Stimulated activated CD4-positive, alpha-beta T cell treated with anti-CD3 and anti-CD28 coated beads, Interleukin-12 subunit alpha, Interleukin-12 subunit beta, amount 100 ng/mL, for 24 hours (primary cell): ENCODE data around the gene ANKRD39.

Experiments
- DNase-seq, 2 experiments: peaks; one replicate each; pipeline ENCODE4 v3.0.0-alpha.2; 2020; ENCODE audit warnings: low read depth in 2 of 2

ANKRD39 gene

GRCh38 chr2:96853321-96853720, 4.5 kb downstream of the ANKRD39 start:
- DNase-seq, result no peak

- DNase-seq, result no peak
Measured at GRCh38 chr2:96852667-96853066, 5.1 kb downstream of the ANKRD39 start.

- DNase-seq, result no peak
Measured at GRCh38 chr2:96848264-96848663, 9.6 kb downstream of the ANKRD39 start.

GRCh38 chr2:96847586-96847985, 10.2 kb downstream of the ANKRD39 start:
- no peak for DNase-seq

GRCh38 chr2:96846825-96847224, 11.0 kb downstream of the ANKRD39 start:
- DNase-seq, result no peak

GRCh38 chr2:96844405-96844808, 13.4 kb downstream of the ANKRD39 start:
- no peak for DNase-seq

- no peak for DNase-seq
Measured at GRCh38 chr2:96843538-96844268, 14.1 kb downstream of the ANKRD39 start, which contains the start of gene ANKRD23. TSS of gene ANKRD23 (minus strand) at chr2:96844021. CDS start at chr2:96843992, 29 bp downstream.

GRCh38 chr2:96842600-96842999, 15.2 kb downstream of the ANKRD39 start:
- DNase-seq, result no peak

- no peak for DNase-seq
Measured at GRCh38 chr2:96841701-96842495, 15.9 kb downstream of the ANKRD39 start.

GRCh38 chr2:96839875-96840850, 17.7 kb downstream of the ANKRD39 start:
- no peak for DNase-seq

- DNase-seq, result peak; percentile 61 to 82
Measured at GRCh38 chr2:96839293-96839874, 18.4 kb downstream of the ANKRD39 start.

- no peak for DNase-seq
Measured at GRCh38 chr2:96838345-96839292, 19.2 kb downstream of the ANKRD39 start.

- no peak for DNase-seq
Measured at GRCh38 chr2:96837575-96837974, 20.2 kb downstream of the ANKRD39 start.

- no peak for DNase-seq
Measured at GRCh38 chr2:96835830-96836229, 22.0 kb downstream of the ANKRD39 start.

GRCh38 chr2:96832754-96833507, 24.9 kb downstream of the ANKRD39 start:
- no peak for DNase-seq

- DNase-seq, result no peak
Measured at GRCh38 chr2:96832408-96832753, 25.4 kb downstream of the ANKRD39 start.

- no peak for DNase-seq
Measured at GRCh38 chr2:96831679-96832078, 26.1 kb downstream of the ANKRD39 start.

- DNase-seq, result no peak
Measured at GRCh38 chr2:96830044-96830562, 27.7 kb downstream of the ANKRD39 start.

- no peak for DNase-seq
Measured at GRCh38 chr2:96828874-96829273, 28.9 kb downstream of the ANKRD39 start.
